Measurements from ENCODE around the gene RPL13A.

- TF ChIP-seq GATA2 (IDR thresholded peaks at IDR 0.05; ENCODE audit: low read depth, low read length) (no peak), GATA3 (IDR thresholded peaks at IDR 0.05; ENCODE audit: low read depth, low read length) (no peak)
Measured at GRCh38 chr19:49503582-49503962, 16.2 kb downstream of the RPL13A start.
